Measurements from ENCODE around the gene TICRR.
"Not testable (repeated sequence)": the region's sequence is repeated elsewhere in the genome, so short reads cannot be mapped to it uniquely, and the experiment has no call there.

The TICRR gene, protein sequence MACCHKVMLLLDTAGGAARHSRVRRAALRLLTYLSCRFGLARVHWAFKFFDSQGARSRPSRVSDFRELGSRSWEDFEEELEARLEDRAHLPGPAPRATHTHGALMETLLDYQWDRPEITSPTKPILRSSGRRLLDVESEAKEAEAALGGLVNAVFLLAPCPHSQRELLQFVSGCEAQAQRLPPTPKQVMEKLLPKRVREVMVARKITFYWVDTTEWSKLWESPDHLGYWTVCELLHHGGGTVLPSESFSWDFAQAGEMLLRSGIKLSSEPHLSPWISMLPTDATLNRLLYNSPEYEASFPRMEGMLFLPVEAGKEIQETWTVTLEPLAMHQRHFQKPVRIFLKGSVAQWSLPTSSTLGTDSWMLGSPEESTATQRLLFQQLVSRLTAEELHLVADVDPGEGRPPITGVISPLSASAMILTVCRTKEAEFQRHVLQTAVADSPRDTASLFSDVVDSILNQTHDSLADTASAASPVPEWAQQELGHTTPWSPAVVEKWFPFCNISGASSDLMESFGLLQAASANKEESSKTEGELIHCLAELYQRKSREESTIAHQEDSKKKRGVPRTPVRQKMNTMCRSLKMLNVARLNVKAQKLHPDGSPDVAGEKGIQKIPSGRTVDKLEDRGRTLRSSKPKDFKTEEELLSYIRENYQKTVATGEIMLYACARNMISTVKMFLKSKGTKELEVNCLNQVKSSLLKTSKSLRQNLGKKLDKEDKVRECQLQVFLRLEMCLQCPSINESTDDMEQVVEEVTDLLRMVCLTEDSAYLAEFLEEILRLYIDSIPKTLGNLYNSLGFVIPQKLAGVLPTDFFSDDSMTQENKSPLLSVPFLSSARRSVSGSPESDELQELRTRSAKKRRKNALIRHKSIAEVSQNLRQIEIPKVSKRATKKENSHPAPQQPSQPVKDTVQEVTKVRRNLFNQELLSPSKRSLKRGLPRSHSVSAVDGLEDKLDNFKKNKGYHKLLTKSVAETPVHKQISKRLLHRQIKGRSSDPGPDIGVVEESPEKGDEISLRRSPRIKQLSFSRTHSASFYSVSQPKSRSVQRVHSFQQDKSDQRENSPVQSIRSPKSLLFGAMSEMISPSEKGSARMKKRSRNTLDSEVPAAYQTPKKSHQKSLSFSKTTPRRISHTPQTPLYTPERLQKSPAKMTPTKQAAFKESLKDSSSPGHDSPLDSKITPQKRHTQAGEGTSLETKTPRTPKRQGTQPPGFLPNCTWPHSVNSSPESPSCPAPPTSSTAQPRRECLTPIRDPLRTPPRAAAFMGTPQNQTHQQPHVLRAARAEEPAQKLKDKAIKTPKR (N-terminal part only)

DNA sequence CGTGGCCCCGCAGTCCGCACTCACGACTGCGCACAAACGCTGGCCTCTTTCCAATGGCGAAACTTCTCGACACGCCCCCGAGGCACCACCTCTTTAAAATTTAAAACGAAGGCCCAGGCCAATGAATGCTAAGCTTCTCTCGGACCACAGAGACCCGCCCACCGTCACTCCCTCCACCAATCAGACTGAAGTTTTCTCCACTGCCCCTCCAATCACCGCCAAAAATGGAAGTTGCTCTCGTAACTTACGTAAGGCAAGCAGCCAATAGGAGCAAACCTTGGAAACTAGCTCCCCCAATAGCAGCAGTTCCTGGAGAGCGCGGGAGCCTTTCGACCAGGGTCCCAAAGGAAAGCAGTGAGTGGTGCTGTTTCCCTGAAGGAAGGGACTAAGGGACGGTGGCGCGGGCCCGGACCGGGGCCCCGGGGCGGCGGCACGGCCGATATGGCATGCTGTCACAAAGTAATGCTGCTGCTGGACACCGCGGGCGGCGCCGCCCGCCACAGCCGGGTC, at the start of gene TICRR:
Gene TICRR (plus strand): TSS at position 324 of the 510 bp plus-strand sequence. CDS start 118 bp downstream, at position 442.
- DNase-seq, result peak; percentile 88

DNA sequence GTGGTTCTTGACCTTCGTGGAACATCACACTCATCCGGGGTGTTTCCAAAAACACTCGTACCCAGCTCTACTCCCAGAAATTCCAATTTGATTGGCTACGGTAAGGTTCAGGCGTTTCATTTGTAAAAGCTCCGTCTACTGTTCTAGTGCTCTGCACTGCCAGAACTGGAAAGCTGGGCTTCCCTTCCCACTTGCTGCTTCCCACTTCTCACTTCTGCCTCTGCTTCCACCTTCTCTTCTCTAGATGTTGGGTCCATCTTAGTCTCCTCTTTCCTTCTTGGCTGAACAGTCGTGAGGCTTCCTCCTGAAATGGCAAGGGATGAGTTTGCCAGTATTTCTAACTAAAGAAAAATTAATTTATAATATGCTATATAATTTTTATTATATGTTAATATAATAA, 49.1 kb upstream of the TICRR start:
- no peak for DNase-seq

DNA sequence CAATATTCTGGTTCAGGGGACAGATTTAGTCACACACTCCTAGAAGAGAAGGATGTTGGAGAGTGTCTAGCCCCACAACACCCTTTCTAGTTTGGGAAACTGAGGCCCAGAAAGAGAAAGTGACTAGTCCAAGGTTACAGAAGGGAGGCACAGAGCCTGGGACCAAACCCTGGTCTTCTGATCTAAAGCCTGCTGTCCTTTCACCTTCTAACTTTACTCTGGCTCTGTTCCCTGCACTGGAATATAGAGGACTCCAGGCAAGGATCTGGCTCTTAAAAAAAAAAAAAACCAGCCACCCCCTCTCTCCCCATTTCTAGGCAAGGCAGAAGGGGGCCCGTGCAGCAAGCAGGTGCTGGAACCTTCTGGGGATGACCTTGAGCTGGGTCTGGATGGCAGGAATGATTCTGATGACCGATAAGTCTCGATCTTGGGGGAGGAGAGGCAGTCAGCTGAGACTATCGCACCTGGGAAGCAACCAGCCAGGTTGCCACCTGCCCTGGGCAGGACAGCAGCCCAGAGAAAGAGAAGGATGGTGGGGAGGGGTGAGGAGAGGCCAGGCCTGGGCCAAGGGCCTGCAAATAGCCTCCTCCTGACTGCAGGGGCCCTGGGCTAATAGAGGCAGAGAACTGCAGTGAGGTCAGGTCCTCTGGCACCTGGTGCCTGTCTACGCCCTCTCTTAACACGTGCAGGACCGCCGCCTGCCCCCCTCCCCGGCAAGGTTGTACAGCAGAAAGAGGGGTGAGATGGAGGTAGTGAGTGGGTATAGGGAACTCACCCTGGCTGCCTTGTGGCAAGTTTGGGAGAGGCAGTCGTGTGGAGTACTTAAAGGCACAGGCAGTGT, 48.4 kb upstream of the TICRR start:
- no peak for DNase-seq

DNA sequence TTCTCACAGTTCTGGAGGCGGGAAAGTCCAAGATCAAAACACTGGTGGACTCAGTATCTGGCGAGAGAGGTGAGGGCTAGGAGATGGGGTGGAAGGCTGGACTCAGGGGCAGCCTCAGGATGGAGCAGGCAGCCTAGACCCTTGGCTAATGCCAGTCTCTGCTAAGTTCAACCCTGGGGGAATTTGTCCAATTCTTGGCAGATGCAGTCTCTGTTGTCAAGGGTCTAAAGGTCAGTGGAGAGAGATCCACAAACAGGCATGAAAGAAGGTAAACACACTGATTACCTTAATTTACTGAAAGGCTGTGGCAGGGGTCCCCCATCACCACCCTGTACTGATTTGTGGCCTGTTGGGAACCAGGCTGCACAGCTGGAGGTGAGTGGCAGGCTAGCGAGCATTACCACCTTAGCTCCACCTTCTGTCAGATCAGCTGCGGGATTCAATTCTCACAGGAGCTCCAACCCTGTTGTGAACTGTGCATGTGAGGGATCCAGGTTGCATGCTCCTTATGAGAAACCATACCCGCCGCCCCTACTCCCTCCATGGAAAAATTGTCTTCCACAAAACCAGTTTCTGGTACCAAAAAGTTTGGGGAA, 46.4 kb upstream of the TICRR start:
- DNase-seq, result no peak

DNA sequence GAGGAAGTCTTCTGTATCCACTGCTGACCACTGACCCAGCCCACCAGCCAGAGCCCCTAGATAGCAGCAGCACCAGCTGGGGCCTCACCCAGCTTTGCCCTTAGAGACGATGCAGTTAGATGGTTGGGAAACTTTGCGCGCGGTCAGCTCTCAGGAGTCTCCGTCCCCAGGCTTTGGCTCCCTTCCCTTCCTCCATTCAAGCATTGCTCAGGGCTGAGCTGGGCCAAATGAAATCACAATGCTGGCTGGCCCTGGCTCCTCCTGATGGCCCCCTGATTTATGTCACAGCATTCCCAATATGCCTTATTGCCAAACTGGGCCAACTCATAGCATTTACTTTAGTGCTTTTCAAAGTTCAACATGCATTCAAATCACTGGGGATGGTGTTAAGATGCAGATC, 44.3 kb upstream of the TICRR start:
- no peak for DNase-seq

DNA sequence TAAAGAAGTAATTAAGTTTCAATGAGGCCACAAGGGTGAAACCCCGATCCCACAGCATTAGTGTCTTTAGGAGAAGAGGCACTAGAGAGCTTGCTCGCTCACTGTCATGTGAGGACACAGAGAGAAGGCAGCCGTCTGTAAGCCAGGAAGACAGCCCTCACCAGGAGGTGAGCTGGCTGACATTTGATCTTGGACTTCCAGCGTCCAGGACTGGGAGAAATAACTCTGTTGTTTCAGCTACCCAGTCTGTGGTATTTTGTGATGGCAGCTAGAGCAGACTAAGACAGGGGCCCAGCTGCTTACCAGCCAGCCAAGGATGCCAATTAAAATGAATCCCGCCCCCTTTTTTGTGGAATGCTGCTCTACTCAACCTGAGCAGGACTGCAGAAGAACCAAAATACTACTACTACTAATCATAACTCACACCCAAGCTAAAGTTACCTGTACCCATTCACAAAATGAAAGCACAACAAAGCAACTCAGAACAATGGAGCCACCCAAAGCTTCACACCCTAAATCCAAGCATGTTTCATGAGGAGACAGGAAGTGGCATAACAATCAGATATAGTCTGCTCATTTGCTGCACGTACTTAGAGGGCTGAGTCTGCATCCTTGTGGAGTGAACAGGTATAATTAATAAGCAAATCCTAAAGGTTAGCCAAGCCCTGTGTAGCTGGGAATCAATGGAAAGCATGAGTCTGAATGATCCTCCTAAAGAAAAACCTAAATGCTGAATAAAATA, 43.3 kb upstream of the TICRR start:
- DNase-seq, result no peak

DNA sequence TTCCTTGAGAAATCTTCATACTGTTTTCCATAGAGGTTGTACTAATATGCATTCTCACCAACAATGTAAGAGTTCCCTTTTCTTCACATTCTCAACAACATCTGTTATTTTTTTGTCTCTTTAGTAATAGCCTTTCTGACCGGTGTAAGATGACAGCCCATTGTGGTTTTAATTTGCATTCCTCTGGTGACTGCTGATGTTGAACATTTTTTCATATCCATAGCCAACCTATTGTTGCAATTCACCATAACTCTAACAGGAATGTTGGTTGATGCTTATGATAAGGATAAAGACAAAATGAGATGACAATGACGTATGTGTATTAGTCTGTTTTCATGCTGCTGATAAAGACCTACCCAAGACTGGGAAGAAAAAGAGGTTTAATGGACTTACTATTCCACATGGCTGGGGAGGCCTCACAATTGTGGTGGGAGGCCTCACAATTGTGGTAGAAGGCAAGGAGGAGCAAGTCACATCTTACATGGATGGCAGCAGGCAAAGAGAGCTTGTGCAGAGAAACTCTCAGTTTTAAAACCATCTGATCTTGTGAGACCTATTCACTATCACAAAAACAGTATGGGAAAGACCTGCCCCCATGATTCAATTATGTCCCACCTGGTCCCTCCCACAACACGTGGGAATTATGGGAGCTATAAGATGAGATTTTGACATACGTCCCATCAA, 41.3 kb upstream of the TICRR start:
- DNase-seq, result no peak

DNA sequence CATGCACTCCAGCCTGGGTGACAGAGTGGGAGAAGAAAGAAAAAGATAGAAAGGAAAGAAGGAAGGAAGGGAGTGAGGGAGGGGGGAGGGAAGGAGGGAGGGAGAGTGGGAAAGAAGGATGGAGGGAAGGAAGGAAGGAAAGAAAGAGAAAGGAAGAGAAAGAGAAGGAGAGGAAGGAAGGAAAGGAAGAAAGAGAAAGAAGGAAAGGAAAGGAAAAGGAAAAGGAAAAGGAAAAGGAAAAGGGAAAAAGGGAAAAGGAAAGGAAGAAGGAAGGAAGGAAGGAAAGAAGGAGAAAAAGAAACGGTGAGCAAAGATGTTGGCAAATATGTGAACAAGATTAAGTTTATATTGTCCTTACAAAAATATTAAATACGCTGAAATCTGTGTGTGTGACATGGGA, 36.2 kb upstream of the TICRR start:
- no peak for DNase-seq

DNA sequence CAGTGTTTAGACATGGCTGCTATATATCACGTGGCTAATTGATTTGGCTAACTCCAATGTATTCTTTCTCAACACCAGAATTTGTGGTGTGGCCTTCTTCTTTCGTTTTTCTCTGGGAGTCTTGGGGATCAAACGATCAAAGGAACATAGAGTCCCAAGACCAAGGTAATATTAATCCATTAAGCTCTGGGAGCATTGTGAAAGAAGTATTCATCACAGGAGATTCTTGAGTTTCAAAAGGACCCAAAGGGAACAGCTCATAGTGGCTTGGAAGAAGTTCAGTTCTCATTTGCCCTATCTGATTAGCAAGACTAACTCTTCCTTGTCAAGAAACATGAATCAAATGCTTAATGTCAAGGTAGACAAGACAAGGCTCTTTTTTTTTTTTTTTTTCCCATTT, 32.9 kb upstream of the TICRR start:
- DNase-seq, result no peak

DNA sequence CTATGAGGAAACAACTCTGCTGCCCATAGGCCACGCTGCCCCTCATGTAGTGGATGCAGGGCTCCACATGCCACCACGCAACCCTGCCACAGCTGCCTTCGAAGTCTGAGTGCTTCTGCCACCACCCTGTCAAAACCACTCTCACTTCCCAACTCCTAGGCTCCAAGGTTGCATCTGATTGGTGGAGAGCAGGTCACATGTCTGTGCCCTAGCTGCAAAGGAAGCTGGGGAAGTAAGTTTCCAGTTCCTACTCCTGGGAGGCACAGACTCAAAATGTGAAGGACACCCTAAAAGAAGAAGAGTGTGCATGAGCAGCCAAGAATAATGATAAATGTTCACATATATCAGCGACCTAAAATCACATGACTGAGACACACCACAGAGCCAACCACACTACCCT, 31.9 kb upstream of the TICRR start:
- no peak for DNase-seq

DNA sequence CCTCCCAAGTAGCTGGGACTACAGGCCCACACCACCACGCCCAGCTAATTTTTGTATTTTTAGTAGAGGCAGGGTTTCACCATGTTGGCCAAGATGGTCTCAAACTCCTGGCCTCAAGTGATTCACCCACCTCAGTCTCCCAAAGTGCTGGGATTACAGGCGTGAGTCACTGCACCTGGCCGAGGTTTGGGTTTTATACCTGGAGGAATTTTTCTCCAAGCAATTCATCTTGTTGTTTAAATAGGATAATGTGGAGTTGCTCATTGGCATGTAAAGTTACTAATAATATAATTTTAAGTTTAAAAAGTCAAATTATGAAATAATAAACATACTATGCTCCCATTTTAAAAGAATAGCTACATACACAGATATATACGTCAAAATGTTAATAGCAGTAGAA, 26.1 kb upstream of the TICRR start:
- DNase-seq, result not testable (repeated sequence)

DNA sequence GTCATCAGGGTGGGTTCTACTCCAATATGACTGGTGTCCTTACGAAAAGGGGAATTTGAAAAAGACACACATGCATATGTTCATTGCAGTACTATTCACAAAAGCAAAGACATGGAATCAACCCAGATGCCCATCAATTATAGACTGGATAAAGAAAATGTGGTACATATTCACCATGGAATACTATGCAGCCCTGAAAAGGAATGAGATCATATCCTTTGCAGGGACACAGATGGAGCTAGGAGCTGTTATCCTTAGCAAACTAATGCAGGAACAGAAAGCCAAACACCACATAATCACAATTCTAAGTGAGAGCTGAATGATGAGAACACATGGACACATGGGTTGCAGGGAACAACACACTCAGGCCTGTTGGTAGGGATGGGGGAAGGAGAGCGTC, 24.8 kb upstream of the TICRR start:
- DNase-seq, result no peak

DNA sequence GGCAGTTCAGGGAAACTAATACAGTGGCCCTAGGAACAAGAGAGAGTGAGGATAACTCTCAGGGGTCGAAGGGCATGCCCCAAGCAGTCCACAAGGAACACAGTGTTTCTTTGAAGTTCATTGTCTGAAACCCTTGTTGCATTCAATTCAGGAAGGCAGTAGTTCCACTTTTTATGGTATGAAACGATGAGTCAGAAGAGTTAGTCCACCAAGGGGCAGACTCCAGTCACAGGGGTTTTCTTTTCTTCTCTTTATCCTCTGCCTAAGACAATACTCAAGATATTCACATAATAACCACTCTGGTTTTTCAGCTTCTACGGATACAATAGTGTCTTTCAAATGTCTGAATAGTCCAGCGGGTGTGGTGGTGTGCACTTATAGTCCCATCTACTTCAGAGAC, 23.7 kb upstream of the TICRR start:
- DNase-seq, result no peak

DNA sequence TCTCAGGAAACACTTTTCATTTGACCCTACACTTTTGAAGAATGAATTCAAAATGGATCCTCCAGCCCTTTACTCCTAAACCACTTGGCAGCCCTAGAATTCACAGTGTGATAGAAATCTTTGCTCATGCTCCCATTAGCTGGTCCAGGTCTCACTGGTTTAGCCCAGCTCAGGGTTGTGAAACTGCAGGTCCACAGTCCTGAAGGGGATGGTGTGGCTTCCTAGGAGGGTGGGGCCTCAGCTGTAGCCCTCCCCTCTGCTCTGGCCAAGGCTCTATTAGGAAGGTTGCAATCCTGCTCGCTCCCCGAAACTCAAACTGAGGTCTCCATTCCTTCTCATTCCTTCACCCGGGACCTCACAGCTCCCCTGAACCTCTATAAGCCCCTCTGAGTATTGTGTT, 21.6 kb upstream of the TICRR start:
- DNase-seq, result no peak

DNA sequence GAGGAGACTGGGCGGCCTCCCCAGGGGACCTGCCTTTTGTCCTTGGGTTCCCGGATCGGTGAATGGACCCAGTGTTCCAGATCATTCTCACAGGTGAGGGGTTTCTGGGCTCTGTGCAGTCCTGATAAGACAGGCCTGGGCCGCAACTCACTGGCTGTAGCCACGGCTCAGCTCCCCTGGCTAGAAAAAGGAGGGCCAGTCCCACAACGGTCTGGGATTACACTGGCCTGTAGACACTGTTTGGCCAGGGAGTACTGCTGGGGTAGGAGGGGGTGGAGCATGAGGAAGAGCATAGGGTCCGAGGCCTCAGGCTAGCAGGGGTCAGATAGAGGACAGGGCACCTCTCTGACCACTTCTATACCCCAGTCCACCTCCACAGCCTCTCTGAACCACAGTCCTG, 21.0 kb upstream of the TICRR start:
- DNase-seq, result no peak

DNA sequence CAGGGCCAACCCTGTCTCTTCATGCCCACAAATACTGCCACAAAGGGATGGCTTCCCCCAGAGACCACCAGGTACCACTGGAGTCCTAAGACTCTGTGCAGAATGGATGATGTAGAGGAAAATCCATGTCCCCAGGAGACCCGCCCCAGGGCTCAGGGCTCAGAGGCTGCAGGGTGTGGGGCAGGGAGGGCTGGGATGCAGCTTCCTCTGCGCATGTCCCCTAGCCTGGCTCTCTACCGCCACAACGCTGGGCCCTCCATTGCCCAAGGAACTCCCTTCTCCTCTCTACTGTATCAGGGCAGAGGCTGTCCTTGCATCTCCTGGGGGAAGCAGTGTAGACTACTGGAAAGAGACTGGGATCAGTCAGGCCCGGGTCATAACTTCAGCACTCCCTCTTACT, 19.5 kb upstream of the TICRR start:
- DNase-seq, result no peak

DNA sequence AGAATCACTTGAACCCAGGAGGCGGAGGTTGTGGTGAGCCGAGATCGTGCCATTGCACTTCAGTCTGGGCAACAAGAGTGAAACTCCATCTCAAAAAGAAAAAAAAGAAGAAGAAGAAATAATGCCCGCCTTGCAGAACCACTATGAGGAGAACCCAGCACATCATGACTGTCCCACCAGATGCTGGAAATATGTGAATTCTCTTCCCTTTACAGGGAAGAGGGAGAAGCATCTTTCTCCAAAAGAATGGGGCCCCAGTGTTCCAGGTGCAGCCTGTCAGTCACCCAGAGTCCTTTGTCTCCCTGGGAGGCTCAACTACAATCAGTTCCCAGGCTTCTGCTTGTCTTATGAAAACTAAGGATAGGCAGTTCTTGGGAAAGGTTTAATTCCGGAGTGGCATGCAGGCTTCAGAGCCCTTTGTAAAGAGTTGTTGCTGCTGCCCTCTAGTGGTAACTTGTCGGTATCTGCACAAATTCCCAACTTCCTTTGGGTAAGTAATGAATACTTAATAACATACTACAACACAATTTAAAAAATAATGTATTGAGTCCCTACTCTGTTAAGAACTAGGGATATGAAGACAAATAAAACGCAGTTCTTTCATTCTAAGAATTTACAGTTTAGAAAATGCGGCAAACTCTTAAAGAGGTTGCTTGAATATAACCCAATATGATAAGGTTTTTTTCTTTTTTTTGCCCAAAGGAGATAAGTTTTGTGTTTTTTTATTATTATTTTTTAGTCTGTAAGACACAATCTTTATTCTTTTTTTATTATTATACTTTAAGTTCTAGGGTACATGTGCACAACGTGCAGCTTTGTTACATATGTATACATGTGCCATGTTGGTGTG, 18.6 kb upstream of the TICRR start:
- no peak for DNase-seq

DNA sequence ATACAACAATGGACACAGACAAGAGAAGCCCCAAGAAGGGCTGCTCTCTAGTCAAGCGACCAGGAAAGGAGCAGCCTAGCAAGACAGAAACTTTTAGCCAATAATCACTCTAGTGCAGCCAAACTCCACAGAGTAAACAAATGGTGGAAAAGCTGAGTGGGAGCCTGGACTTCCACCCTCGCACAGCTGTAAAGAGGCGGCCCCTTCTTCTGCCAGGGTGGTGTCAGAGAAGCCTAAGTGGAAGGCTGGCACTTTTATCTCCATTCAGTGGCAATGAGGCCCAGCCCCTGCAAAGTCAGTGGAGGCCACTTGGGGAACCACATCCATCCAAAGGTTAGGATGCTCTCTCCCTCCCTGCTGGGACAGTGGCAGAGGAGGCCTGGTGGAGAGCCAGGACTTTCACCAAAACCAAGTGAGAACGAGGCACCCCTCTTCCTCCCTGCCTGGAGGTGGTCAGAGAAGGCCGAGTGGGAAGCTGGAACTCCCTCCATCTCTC, 15.5 kb upstream of the TICRR start:
- DNase-seq, result no peak

DNA sequence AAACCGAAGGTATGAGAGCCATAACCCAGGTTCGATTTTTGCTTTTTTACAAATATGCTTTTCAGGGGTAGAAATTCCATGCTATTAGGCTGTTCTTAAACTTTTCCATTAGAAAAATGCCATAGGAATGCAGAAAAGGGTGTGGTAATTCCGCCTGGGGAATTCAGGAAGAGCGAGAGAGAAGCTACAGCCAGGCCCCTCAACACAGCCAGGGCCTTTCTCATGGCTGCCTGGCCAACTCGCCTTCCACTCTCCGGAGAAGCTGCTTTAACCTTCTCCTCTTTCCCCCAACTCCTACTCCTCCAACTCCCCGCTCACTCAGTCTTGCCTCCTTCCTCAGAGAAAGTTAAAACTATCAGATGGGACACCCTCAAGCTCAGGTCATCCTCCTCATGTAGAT, 9.1 kb upstream of the TICRR start:
- DNase-seq, result no peak

All from GOT3 (cell line).